HG03378 (cell line): ENCODE data around the gene UAP1L1.

Experiments used
- ATAC-seq: cut with Tn5 transposase; IDR thresholded peaks from one replicate; pipeline ENCODE4 v1.9.1; 2021; ENCODE audit warnings: mild to moderate bottlenecking, moderate library complexity; ENCODE audit not compliant: unreplicated experiment

UAP1L1 gene

DNA sequence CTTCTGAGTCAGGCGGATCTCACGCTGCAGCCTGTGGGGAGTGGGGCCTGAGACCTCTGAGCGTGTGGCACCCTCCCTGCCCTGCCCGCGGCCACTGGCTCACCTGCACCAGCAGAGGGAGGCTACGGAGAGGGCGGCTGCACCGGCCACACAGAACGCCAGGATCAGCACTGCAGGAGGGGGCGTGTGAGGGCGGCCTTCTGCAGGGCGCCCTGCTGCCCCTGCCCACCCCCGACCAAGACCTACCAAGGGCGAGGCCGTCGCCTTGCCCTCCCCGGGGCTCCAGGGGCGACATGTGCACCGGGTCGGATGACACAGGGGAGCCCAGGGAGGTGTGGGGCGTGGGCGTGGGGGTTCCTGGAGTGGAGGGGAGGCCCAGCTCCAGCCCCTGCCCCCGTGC lies 36.7 kb upstream of the UAP1L1 start:
- no peak for ATAC-seq

DNA sequence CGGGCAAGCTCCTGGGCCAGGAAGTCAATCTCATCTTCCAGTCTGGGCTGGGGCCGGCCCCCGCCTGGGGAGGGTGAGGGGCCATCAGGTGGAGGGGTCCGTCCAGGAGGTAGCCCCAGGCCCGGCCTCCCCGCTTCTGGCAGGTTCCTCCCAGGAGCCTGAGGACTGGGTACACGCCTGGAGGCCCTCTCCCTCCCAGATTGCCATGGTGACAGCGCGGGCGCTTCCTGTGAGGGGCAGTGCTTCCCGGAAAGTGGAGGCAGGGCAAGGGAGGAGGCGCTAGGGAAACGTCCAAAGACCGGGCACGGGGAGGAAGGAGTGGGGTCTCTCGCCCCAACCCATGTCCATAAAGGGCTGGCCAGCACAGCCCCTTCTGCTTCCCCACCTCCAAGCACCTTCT lies 36.2 kb upstream of the UAP1L1 start:
- ATAC-seq = no peak

DNA sequence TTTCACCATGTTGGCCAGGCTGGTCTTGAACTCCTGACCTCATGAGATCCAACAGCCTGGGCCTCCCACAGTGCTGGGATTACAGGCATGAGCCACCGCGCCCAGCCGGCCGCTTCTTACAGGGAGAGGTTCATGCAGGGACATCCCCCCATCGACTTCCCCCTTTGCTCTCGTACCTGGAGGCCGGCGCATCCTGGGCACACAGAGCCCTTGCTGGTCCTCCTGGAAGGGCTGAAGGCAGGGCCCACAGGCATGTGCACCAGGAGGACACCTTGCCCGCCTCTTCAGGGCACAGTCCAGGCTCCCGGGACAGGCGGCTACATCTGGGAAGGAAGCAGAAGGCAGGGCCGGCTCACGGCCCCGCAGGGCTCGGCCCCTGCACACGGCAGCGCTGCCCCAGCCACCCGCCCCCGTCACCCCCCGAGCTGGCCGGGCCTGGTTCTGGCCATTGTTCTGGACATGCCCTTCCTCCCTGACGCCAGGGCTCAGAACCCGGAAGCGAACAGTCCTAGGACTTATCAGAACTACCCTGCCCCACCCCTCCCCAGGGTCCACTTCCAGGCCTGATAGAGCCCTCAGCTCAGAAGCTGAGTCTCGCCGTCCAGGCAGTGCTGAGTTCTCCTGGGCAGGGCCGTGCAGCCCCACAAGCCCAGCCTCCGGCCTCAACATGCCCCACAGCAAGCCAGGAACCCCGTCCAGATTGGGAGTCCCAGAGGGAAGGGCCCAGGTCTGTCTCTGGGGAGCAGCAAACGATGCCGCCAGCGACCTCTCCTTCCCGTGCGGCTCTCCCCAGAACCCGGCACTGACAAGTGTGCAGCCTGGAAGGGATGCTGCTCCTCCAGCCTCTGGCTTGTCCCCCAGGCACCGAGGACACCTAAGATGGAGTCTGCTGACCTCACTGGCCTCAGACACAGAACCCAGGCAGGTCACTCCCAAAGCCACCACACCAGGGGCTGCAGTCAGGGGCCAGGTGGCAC lies 34.3 kb upstream of the UAP1L1 start:
- ATAC-seq = no peak

DNA sequence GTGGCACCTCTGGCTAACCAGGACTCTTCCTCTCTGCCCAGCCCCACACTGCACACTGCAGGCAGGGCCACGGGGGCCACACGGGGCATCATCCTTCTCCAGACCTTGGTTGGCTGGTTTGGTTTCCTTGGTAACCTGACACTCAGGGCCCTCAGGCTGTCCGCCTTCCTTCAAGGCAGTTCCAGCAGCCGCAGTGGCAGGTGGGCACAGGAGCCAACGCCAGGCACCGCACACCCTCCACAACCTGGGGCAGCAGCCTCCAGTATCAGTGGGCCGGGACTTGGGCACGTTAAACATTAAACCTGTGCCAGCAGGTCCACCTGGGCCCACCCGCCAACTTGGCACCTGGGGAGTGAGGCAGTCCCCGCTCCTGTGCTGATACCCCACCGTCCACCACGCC lies 33.3 kb upstream of the UAP1L1 start:
- no peak for ATAC-seq

DNA sequence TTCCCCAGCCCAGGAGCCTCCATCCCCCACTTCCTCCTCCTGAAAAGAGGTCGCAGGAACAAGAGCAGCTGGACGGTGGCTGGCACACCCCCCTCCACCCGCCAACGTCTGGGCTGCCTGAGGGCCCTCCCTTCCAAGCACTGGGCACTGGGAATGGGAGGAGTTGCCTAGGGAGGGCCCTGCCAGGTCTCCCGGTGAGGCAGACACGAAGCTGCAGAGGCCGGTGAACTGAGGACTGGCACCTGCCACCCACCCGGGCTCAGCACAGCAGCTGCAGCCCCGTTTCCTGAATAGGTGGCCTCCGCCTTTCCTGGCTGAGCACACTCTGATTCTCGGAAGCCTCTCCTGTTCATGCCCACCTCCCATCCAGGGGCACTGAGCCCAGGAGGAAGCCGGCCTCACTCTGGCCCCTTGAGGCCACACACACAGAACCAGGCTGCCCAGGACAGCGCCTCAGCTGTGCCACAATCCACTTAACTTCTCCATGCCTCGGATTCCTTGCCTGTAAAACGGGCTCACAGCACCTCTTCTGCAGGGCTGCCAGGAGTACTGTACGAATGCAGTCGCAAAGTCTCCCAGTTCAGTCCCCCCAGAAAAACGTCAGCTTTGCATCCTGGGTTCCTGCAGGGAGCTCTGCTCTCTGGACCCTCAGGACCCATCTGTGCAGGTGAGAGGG lies 32.7 kb upstream of the UAP1L1 start:
- no peak for ATAC-seq

DNA sequence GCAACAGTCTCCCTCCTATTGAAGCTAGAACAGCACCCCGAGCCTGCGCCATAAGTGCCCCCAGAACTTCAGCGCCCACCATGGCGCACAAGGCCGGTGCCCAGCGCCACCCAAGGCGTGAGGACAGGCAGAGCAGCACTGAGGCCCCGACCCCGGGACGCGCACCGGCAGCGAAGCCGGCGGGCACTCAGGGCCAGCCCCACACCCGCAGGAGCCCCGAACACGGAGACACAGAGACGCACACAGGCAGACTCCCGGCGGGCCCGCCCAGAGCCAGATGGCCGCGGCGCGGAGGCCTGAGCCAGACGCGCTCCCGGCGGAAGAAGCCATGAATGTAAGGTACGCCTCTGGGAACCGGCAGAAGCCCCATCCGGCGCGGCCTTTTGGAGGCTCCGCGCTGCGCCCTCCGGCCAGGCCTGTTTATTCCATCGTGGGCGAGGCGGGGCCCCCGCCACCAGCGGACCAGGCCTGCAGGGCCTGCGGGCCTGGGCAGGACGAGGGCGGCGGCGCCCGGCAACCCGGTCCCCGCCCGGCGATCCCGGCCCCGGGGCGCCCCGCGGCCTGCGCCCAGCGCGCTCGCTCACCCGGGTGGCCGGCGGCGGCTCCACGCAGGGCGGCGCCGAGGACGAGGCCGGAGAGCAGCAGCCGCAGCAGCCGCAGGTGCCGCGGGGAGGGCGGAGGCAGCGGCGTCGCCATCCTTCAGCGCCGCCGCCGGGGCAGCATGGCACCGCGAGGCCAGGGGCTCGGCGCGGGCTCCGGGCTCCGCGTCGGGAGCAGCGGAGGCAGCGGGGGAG lies 31.8 kb upstream of the UAP1L1 start:
- no peak for ATAC-seq

DNA sequence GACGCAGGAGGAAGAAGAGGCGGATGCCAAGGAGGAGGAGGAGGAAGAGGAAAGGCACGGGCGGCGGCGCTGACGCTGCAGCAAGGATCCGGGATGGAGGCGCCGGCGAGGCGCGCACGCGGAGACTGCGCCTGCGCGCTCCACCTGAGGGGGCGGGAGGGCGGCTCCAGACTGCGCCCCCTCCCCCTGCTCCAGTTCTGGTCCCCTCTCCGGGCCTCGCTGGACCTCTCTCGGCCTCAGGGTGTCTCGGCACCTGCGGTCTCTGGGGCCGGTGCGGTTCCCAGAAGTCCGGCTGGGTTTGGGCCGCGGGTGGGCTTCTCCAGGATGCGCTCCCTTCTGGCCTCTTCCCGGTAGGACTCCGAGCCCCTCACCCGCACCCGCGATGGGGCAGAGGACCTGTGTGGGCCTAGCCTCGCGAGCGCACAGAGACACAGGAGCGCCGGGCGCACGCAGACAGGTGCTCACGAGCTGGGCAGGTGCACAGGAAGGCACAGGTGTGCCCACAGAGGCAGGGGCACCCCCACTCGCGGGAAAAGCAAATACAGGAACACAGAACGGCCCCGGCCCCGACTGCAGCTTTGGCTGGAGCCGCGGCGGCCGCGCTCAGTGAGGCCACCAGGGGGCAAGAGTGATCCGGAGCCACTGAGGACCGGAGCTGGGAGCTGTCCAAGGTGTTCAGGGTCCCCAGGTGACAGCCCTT lies 31.1 kb upstream of the UAP1L1 start, which contains the start of gene NPDC1:
Gene NPDC1 (minus strand): TSS at position 90 of the 700 bp plus-strand sequence. CDS start 188 bp downstream, outside the sequence.
- ATAC-seq = no peak

DNA sequence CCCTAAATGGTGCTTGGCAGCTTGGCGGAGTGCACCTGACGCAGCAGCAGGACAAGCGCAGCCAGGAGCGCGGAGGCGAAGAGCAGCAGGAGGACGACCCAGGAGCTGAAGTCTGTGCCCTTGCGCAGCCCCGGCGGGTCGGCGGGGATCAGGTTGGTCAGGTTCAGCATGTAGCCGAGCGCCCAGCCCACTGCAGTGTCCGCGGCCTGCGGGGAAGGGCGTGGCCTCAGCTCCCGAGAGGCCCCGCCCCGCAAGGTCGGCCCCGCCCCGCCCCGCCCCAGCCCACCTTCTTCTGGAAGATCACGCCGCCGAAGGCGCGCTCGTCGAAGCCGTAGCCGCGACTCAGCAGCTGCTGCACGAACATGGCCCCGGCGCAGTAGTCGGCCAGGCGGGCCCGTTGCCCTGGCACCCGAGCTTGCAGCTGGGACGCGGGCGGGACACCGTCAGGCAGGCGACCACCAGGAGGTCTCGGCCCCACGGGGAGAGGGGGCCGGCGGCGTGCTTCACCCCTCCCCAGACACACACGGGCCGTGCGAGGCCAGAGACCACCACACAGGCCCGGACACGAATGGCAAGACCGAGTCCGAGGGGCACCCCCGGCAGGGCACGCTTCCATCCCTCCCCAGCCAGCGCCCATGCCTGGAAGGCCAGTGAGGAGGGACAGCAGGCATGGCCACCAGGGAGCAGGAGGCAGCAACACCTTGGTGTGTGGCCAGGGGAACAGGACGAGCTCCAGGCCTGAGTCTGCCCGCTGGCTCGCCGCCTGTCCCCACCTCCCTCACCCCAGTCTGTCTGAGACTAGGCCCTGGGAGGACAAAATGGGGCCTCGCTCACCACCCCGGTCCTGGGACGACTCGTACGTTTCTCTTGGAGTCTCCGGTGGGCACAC lies 28.4 kb upstream of the UAP1L1 start:
- no peak for ATAC-seq

DNA sequence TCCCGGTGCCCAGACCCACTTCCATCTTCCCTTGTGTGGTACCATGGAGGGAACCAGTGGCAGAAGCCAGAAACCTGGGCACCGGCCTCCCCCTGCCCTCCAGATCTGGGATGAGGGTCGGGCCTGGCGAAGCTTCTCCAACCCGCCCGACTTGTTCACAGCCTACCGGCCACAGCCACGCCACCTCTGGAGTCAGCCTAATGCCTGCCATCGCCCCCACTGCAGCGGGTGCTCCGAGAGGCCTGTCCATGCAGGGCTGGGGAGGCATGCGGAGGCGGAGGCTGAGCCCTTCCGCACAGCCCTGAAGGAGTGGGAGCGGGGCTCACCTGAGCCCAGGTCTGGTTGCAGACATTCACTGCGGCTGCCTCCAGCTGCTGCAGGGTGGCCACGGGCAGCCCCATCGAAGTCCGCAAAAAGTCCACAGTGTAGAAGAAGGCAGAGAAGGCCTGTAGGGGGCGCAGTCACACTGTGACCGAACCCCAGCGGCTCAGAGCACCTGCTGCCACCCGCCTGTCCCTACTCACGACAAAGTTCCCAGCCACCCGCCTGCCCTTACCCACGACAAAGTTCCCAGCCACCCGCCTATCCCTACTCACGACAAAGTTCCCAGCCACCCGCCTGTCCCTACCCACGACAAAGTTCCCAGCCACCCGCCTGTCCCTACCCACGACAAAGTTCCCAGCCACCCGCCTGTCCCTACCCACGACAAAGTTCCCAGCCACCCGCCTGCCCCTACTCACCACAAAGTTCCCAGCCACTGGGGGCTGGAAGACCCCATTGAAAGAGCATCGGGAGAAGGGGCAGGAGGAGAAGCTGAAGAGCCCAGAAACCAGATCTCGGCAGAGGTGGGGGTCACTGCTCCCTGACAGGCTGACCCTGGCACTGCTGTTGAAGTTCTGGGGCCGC lies 27.5 kb upstream of the UAP1L1 start:
- no peak for ATAC-seq

DNA sequence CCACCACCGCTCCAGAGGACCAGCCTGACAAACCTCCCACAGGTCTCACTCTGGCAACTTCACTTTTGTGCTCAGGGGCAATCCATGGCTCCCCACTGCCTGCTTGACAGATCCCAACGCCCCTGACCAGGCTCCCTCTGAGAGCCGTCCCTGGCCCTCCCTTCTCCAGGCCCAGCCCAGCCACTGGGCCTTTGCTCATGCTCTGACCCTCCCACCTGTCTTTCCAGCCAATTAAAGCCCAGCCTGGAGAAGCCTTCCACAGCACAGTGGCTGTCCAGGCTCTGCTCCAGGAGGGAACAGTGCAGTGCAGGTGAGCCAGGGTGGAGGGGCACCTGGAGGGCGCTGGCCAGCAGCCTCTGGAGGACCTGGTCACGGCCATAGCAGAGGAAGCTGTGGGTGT lies 26.7 kb upstream of the UAP1L1 start:
- ATAC-seq = no peak

DNA sequence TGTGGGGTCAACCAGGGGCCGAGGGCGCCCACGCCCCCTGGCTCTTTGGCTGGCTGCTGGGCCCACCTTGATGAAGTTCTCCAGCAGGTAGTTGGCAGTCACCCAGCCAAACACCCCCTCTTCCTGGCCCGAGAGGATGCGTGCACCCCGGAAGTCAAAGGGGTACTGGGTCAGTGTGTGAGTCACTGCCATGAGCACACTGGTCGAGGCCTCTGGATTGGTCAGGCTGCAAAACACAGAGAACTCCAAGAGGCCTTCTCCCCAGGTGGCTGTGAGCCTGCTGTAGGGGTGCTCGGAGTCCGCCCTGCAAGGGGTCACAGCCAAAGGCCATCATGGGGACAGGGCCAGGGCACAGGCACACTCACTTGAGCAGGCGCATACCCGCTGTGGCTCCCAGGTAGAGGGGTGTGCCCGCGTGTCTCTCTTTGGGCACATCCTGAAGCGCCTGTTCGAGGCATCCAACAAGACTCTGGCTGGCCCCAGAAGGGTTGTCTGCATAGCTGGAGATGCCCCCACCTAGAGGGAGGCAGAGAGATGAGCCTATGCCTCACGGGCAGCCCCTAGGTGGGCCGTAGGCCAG lies 26.1 kb upstream of the UAP1L1 start:
- ATAC-seq = no peak

DNA sequence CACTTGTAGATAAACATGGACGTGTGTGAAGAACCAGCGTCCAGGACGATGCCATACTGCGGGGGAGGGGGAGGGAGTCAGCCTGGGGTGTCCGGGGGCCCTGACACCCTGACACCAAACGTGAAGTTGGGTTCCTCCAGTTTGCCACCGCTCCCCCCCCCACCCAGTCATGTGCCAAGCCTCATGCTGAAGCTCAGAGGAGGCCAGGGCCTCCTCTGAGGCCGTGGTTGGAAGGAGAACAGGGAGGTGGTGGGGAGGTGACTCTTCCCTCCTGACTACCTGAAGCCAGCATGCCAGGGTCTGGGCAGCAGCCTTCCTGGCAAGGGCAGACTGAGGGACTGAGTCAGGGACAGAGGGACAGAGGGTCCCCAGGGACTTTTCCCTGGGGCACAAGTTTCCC lies 25.0 kb upstream of the UAP1L1 start:
- no peak for ATAC-seq

DNA sequence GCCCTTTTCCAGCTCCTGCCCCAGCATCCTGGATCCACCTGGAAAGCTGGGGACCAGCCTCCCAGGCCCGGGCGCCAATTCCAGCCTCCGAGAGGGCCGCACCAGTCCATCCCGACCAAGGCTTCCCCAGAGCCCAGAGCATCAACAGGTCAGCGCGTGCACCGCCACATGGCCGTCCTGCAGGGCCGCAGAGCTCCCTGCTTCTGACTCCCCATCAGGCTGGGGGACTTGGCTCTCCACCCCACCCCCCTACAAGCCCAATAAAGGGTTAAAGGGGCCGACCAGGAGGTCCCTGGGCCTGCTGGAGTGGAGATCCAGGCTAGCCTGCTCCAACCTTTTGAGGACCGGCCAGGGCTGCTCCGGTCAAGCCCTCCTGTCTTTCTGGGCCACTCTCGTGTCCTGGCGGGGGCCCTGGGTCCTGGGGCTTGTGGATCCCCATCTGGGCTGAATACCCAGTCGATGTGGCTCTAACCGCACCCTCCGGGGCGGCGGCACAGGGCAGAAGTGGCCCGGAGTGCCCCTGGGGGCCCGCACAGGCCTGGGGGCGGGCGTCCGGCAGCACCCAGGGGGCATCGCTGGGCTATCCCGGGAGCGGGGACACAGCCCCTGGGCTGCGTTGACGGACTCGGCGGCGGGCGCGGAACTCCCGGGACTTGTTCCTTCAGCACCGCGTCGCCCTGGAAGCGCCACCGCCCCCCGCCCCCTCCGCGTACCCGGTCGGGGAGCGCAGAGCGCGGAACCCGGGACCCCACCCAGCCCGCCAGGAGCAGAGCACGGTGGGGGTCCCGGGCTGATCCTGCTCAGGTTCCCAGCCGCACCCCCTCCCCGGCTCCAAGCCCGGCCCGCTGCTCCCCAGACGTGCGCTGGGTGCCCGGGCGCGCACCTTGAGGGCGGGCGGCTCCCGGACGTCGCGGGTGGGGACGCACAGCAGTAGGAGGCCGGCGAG lies 24.0 kb upstream of the UAP1L1 start:
- no peak for ATAC-seq

DNA sequence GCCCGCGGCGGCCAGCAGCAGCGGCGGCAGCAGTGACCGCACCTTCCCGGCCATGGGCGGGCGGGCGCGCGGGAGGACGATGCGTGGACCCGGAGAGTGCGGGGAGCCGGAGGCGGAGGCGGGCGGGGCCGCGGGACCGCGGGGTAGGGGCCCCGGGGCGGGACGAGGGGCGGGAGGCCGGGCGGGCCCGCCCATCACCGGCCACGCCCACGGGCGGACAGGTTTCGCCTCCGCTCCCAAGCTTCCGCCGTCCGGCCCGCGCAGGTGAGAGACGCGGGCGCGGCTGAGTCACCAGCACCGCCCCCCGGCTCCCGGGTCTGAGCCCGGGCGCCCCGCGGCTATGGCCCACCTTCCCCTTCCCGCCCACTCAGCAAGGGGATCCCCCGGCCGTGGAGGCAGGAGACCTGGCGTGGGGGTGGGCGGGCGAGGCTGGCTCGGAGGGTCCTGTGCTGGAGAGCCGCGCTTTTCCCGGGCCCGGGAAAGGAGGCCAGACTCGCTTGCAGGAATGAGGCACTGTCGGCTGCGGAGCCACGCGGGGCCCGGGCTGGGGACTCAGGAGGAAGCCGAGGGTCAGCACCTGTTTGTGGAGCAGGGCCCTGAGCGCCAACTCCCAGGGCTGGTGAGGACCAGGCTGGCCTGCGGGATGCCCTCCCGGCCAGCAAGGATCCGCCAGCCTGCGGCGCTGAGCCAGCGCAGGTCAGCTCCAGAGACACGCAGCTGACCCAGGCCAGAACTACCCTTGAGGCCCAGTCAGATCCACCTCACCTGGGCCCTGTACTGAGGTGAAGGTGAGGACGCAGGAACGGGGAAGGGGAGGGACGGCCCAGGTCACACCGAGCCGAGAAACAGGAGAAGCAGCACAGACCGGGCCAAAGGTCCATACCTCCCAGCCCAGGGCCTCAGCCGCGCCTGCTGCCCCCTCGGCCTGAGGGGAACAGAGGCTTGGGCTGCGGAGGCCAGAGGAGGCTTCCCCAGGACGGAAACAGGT lies 23.1 kb upstream of the UAP1L1 start, which contains the start of gene ENTPD2:
Gene ENTPD2 (minus strand): TSS at position 118 of the 988 bp plus-strand sequence. CDS start 64 bp downstream, at position 54.
- no peak for ATAC-seq

DNA sequence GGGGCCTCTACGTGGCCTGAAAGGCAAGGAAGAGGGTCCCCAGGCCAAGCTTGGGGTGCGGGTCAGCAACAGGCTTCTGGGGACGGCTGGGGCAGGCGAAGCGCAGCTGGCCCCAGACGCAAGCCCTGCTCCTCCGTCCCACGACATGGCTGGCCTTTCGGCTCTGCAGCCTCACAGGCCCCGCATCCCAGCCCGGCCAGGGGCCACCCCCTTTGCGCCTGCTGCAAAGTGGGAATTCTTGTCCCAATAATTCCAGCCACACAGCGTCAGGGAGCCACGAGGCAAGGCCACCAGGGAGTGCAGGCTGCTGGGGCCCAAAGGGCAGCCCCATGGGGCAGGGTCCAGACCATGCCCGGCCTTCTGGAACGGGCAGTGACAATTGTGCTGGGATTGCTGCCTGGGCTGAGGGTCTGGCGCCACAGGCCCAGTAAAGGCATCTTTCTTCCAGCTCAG lies 22.4 kb upstream of the UAP1L1 start:
- ATAC-seq = no peak
